Kidney (tissue), 14 donors: ENCODE measurements around the gene BBS1. TPM values are rescaled to one million over a fixed set of nuclear protein-coding genes. Genes with fewer than 3 reads are reported as not detected.

Experiments
- DNase-seq, 5 donors: peaks; one replicate each; pipeline ENCODE4 v3.0.0-alpha.2; 2013 to 2020
- FAIRE-seq: peaks from 2 replicates; lab custom pipeline; 2012; peaks lifted over from hg19 to GRCh38; lab: Jason Lieb, UNC
- H3K27ac ChIP-seq, 2 donors: one replicate each; pipeline ENCODE4 v1.7.0; 2013; ENCODE audit warnings: low read depth in 2 of 2, low read length in 2 of 2, inconsistent platforms in 1 of 2
- H3K27me3 ChIP-seq: one replicate; pipeline ENCODE4 v1.7.1; 2013; ENCODE audit warnings: low read length, inconsistent platforms; ENCODE audit not compliant: control insufficient read depth, insufficient read depth
- H3K36me3 ChIP-seq, 3 donors: one replicate each; pipeline versions ENCODE4 v1.7.0 to v1.7.1; 2013; ENCODE audit warnings: low read length in 3 of 3, control low read depth in 1 of 3, inconsistent platforms in 1 of 3; ENCODE audit not compliant: insufficient read depth in 3 of 3, control insufficient read depth in 2 of 3
- H3K4me1 ChIP-seq, 3 donors: one replicate each; pipeline versions ENCODE4 v1.7.0 to v1.7.1; 2013; ENCODE audit warnings: low read length in 3 of 3, inconsistent platforms in 1 of 3, low read depth in 1 of 3; ENCODE audit not compliant: control insufficient read depth in 2 of 3, insufficient read depth in 2 of 3
- H3K4me3 ChIP-seq, 3 donors: one replicate each; pipeline versions ENCODE4 v1.7.0 to v1.8.1; 2013; ENCODE audit warnings: low read length in 3 of 3, control low read depth in 1 of 3, inconsistent platforms in 1 of 3
- H3K9ac ChIP-seq, 3 donors: one replicate each; pipeline versions ENCODE4 v1.7.0 to v1.7.1; 2013; ENCODE audit warnings: low read length in 3 of 3, control low read depth in 1 of 3, inconsistent platforms in 1 of 3
- H3K9me3 ChIP-seq, 3 donors: one replicate each; pipeline versions ENCODE4 v1.7.0 to v1.7.1; 2013; ENCODE audit warnings: low read length in 3 of 3, control low read depth in 1 of 3, inconsistent platforms in 1 of 3; ENCODE audit not compliant: control insufficient read depth in 2 of 3, insufficient read depth in 1 of 3
- CTCF ChIP-seq: IDR thresholded peaks from 3 replicates; pipeline ENCODE4 v1.5.1; 2012; ENCODE audit warnings: mild to moderate bottlenecking, moderate library complexity, borderline replicate concordance; ENCODE audit not compliant: insufficient read depth; ENCODE audit errors: extremely low read depth
- intact Hi-C: fragments of 100-400 bp; cut with DNase I; formaldehyde crosslinking; loops from one replicate; pipeline ENCODE4 v1.11.1; 2022
- polyA plus RNA-seq: library from polyadenylated mRNA; stranded (reverse); fragments of 350-450 nt; fragmentation: Illumina TruSeq; extraction: RNeasy Lipid Tissue Mini Kit (QIAGEN cat#74804); gene quantifications from one replicate; pipeline ENCODE4 v1.2.3, GENCODE V29; 2014; ENCODE audit warnings: low read depth, low replicate concordance; ENCODE audit not compliant: insufficient read depth
- total RNA-seq: library from RNA; stranded (reverse); fragmentation: NEBNext Ultra II Directional; extraction: Animal tissue kit (Norgen Biotek cat#: 25700); gene quantifications from one replicate; pipeline ENCODE4 v1.2.1, GENCODE V29; 2021
- donor health status: control.
- donor health status: control.
- donor health status: control.
- donor health status: control.
- donor health status: control.
- donor health status: DM: yes; HTN: yes; CAD: no.
- donor health status: Normal renal cell carcinoma (clear cell type).

Gene BBS1
- total and polyA plus RNA-seq, 2 donors from 2014 or later = 30.1 to 85.4 TPM

- intact Hi-C loops = no loop called here
These were observed 37.6 kb downstream of the BBS1 start for GRCh38 chr11:66548041-66548440.

GRCh38 chr11:66548774-66549630 lies 38.6 kb downstream of the BBS1 start:
- no peaks in the 10 kb centered on the region for H3K9me3 ChIP-seq
- peaks cover 0 to 5% (median 4%) of the 10 kb centered on the region in 3 donors for H3K4me1 ChIP-seq
- H3K27ac ChIP-seq = no peak overlapping the region
- intact Hi-C loops = no loop called here
- H3K4me3 ChIP-seq = no peak overlapping the region
- no peak for TF ChIP-seq CTCF
- H3K27me3 ChIP-seq = no peaks in the 10 kb centered on the region
- no peak overlapping the region for H3K9ac ChIP-seq
- FAIRE-seq (no peak), DNase-seq (no peak)
- no peaks in the 10 kb centered on the region for H3K36me3 ChIP-seq

More at GRCh38 chr11:66548041-66548440, 37.6 kb downstream of the BBS1 start:
- Histone ChIP-seq H3K9ac (no peak overlapping the region), H3K4me3 (no peak overlapping the region), H3K4me1 (peaks cover 0 to 9% (median 4%) of the 10 kb centered on the region in 3 donors), H3K27me3 (no peaks in the 10 kb centered on the region), H3K27ac (no peak overlapping the region), H3K9me3 (no peaks in the 10 kb centered on the region), H3K36me3 (no peaks in the 10 kb centered on the region)
- no peak for TF ChIP-seq CTCF
- FAIRE-seq (no peak), DNase-seq (no peak)

- Histone ChIP-seq H3K4me3 (no peak overlapping the region), H3K27me3 (no peaks in the 10 kb centered on the region), H3K36me3 (no peaks in the 10 kb centered on the region), H3K9ac (no peak overlapping the region), H3K9me3 (no peaks in the 10 kb centered on the region), H3K27ac (no peak overlapping the region), H3K4me1 (peaks cover 0 to 5% (median 4%) of the 10 kb centered on the region in 3 donors)
- TF ChIP-seq CTCF = no peak
- intact Hi-C loops = no loop called here
- FAIRE-seq = no peak
- no peak for DNase-seq
These were observed 39.3 kb downstream of the BBS1 start for GRCh38 chr11:66549696-66550095.
